ENCODE measurements around the gene CSAD. TPM values are rescaled to one million over a fixed set of nuclear protein-coding genes. Genes with fewer than 3 reads are reported as not detected.

Gene CSAD
- total and polyA plus RNA-seq, 8 donors, result 10.1 to 83.2 (median 21.4) TPM

DNA sequence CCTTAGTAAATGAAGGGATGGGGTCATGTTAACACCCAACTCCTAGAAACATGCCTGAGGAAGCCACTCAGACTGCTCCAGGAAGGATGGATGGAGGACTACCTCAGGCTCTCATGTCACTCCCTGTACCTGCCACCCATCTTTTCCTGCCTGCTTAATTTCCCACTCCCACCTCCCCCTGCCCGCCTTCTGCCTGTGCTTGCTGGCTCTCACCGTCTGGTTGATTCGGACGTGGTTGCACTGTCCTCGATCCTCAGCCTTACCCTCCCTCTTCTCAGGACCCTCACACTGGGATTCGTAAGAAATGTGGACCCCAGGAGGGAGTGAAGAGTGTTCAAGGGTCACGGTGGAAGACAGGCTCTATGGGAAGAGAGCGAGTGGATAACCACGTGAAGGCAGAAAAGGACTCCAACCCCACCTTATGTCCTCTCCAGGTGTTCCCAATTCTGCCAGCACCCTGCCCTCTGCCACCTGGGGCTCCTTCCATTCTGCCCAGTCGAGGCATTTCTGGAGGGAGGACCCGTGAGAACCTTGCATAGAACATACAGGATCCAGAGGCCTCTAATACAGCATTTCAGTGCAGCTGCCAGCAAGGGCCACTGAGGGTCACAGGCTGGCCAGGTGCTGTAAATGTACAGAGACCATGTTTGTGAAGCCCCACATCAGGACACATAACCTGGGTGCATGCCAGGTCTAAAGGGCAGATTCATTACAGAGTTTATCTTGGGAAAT lies 13.4 kb upstream of the CSAD start:
- 64 to 72% methylated on average over 11 of the region's 11 CpGs for WGBS, 2 donors

DNA sequence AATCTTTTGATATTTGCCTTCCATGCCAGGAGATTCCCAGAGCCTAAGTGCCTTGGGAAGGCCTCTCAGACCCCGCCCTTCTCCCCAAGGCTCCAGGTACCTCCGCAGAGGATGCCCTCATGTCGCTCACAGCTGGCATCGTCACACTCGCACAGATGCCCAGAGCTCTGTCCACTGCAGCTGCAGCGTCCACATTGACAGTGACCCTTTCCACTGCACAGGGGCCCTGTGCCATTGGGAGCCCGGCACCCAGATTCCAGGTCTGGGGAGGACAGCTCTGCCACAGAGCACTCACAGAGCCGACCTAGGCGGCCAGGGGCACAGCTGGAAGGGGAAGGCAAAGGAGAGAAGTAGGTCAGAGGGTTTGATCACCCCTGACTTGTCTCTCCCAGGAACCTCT lies 12.3 kb upstream of the CSAD start:
- FAIRE-seq, result no peak
- intact Hi-C loops (cut with DNase I), result loop anchor here in 2 of 3 donors (10.0 kb wide), 2 partner anchors 48 to 128 kb away; no protein-coding TSS in a partner anchor

More for the DNA sequence above, 13.4 kb upstream of the CSAD start:
- DNase-seq (no peak), FAIRE-seq (no peak), ATAC-seq (no peak)
- no peaks in the 10 kb centered on the region for H3K27me3 ChIP-seq
- H3K4me1 ChIP-seq, result peaks cover 0 to 6% (median 0%) of the 10 kb centered on the region in 3 donors
- H3K36me3 ChIP-seq, result no peaks in the 10 kb centered on the region
- TF ChIP-seq, protein P1, sequence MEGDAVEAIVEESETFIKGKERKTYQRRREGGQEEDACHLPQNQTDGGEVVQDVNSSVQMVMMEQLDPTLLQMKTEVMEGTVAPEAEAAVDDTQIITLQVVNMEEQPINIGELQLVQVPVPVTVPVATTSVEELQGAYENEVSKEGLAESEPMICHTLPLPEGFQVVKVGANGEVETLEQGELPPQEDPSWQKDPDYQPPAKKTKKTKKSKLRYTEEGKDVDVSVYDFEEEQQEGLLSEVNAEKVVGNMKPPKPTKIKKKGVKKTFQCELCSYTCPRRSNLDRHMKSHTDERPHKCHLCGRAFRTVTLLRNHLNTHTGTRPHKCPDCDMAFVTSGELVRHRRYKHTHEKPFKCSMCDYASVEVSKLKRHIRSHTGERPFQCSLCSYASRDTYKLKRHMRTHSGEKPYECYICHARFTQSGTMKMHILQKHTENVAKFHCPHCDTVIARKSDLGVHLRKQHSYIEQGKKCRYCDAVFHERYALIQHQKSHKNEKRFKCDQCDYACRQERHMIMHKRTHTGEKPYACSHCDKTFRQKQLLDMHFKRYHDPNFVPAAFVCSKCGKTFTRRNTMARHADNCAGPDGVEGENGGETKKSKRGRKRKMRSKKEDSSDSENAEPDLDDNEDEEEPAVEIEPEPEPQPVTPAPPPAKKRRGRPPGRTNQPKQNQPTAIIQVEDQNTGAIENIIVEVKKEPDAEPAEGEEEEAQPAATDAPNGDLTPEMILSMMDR (IDR thresholded peaks at IDR 0.05), result no peak
- H3K4me3 ChIP-seq, result no peak overlapping the region
- H3K9me3 ChIP-seq, result no peaks in the 10 kb centered on the region
- no peak overlapping the region for H3K27ac ChIP-seq
- intact Hi-C loops (cut with DNase I), result loop anchor here in 2 of 3 donors (10.0 kb wide), 2 partner anchors 49 to 129 kb away; no protein-coding TSS in a partner anchor

DNA sequence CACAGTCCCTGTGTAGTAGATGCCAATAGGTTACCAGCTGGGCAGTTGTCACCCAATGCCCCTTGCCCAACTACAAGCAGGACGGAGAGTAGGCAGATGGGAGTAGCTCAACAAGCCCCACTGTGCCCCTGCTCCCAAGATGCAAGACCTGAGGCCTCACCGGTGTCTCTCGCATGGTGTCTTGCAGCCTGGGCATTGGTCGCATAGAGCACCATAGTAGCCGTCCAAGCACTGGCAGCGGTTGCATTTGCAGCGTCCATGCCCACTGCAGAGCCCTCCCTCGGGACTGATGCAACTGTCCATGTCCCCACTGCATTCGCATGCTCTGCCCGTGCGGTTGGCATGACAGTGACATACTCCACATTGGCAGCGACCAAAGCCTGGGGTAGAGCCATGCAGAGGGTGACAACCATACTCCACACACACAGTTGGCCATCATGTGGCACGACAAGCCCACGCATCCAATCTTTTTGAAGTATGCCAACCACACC lies 11.9 kb upstream of the CSAD start:
- WGBS, 2 donors, result 87 to 90% methylated on average over 14 of the region's 14 CpGs
- TF ChIP-seq, protein P1 (IDR thresholded peaks at IDR 0.05), result no peak
- H3K4me1 ChIP-seq, result no peaks in the 10 kb centered on the region
- no peak for ATAC-seq
- H3K27ac ChIP-seq, result no peak overlapping the region
- H3K4me3 ChIP-seq, result no peak overlapping the region
- no peaks in the 10 kb centered on the region for H3K27me3 ChIP-seq
- peaks cover 0 to under 1% (median 0%) of the 10 kb centered on the region in 3 donors for H3K36me3 ChIP-seq
- DNase-seq, result no peak
- H3K9me3 ChIP-seq, result no peaks in the 10 kb centered on the region
- FAIRE-seq, result no peak
- intact Hi-C loops (cut with DNase I), result loop anchor here in 2 of 3 donors (10.0 kb wide), 2 partner anchors 48 to 128 kb away; no protein-coding TSS in a partner anchor

More for the DNA sequence above, 12.3 kb upstream of the CSAD start:
- no peak for ATAC-seq
- DNase-seq, result no peak
- WGBS, 2 donors, result 75% methylated on average over 9 of the region's 9 CpGs
- Histone ChIP-seq H3K9me3 (no peaks in the 10 kb centered on the region), H3K4me1 (peaks cover 0 to 5% (median 0%) of the 10 kb centered on the region in 3 donors), H3K27ac (no peak overlapping the region), H3K36me3 (no peaks in the 10 kb centered on the region), H3K4me3 (no peak overlapping the region), H3K27me3 (no peaks in the 10 kb centered on the region)
- TF ChIP-seq, protein P1 (IDR thresholded peaks at IDR 0.05), result no peak

DNA sequence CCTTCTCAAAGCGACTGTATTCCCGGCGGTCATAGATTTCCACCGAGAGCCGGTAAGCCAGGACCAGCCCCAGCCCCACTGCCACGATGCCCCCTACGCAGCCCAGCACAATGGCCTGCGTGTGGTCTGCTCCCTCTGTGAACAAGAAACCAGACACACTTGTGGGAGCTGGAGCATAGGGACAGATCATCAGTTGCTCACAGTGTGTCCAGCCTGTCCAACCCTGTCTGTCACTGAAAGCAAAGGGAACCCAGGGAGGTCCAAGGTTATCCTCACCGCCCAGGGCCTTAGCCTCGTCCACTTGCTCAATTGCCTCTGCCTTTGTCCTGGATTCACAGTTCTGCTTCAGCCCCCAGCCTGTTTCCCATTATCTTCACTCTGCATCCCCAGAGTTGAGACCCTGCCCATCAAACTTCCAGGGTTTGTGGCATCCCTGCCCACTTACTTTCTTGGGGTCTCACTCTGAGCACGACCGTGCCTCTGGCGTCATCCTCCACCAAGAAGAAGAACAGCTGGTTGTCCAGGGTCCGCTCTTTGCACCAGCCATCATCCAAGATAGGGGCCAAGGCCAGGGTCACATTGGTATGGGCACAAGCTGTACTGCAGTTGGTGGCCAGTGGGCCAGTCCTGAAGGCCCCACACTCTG lies 11.3 kb upstream of the CSAD start:
- 88 to 94% methylated on average over 14 of the region's 14 CpGs for WGBS, 2 donors
- H3K27me3 ChIP-seq, result no peaks in the 10 kb centered on the region
- TF ChIP-seq, protein P1 (IDR thresholded peaks at IDR 0.05), result no peak
- no peak overlapping the region for H3K27ac ChIP-seq
- no peaks in the 10 kb centered on the region for H3K9me3 ChIP-seq
- no peak overlapping the region for H3K4me3 ChIP-seq
- H3K4me1 ChIP-seq, result no peaks in the 10 kb centered on the region
- DNase-seq, result no peak
- H3K36me3 ChIP-seq, result peaks cover under 1 to 6% (median 2%) of the 10 kb centered on the region in 3 donors
- FAIRE-seq, result no peak
- no peak for ATAC-seq
- intact Hi-C loops (cut with DNase I), result loop anchor here in 2 of 3 donors (10.0 kb wide), 2 partner anchors 47 to 127 kb away; no protein-coding TSS in a partner anchor
